ENCODE data around the gene AHCY.
"Not testable (repeated sequence)": the region's sequence is repeated elsewhere in the genome, so short reads cannot be mapped to it uniquely, and the experiment has no call there.

AHCY gene

GRCh38 chr20:34249291-34249690 is 53.9 kb downstream of the AHCY start:
- no peaks in the 10 kb centered on the region for H3K27me3 ChIP-seq (replicated peaks)
- no peak for TF ChIP-seq CTCF (IDR thresholded peaks at IDR 0.05; ENCODE audit: low read depth, low read length, missing control alignments)
- peak; percentile 41 for DNase-seq
- no peak overlapping the region for H3K27ac ChIP-seq
- H3K36me3 ChIP-seq (replicated peaks): no peaks in the 10 kb centered on the region
- in situ Hi-C loops (cut with HindIII; ENCODE audit: low pct_ligation_motif_present, low sequenced_read_pairs): no loop called here
- no peak overlapping the region for H3K4me3 ChIP-seq (ENCODE audit: low read depth, low read length)

GRCh38 chr20:34246126-34246626 is 57.0 kb downstream of the AHCY start:
- TF ChIP-seq CTCF (IDR thresholded peaks at IDR 0.05; ENCODE audit: low read depth, low read length, missing control alignments): no peak
- Histone ChIP-seq H3K4me3 (ENCODE audit: low read depth, low read length) (no peak overlapping the region), H3K36me3 (replicated peaks) (no peaks in the 10 kb centered on the region), H3K27ac (no peak overlapping the region), H3K27me3 (replicated peaks) (no peaks in the 10 kb centered on the region)
- in situ Hi-C loops (cut with HindIII; ENCODE audit: low pct_ligation_motif_present, low sequenced_read_pairs): no loop called here
- no peak for DNase-seq

GRCh38 chr20:34243377-34243776 is 59.8 kb downstream of the AHCY start:
- TF ChIP-seq CTCF (IDR thresholded peaks at IDR 0.05; ENCODE audit: low read depth, low read length, missing control alignments): no peak
- Histone ChIP-seq H3K27me3 (replicated peaks) (peaks cover 4% of the 10 kb centered on the region), H3K4me3 (ENCODE audit: low read depth, low read length) (no peak overlapping the region), H3K36me3 (replicated peaks) (no peaks in the 10 kb centered on the region), H3K27ac (no peak overlapping the region)
- no peak for DNase-seq
- in situ Hi-C loops (cut with HindIII; ENCODE audit: low pct_ligation_motif_present, low sequenced_read_pairs): no loop called here

- H3K4me3 ChIP-seq (ENCODE audit: low read depth, low read length): no peak overlapping the region
- DNase-seq: no peak
- in situ Hi-C loops (cut with HindIII; ENCODE audit: low pct_ligation_motif_present, low sequenced_read_pairs): no loop called here
Observed at GRCh38 chr20:34242879-34243278, 60.3 kb downstream of the AHCY start.

GRCh38 chr20:34242015-34242414 is 61.1 kb downstream of the AHCY start:
- H3K27ac ChIP-seq; H3K27me3 ChIP-seq (replicated peaks); H3K36me3 ChIP-seq (replicated peaks); H3K4me3 ChIP-seq (ENCODE audit: low read depth, low read length); in situ Hi-C loops (cut with HindIII; ENCODE audit: low pct_ligation_motif_present, low sequenced_read_pairs); DNase-seq: not testable (repeated sequence)

More at GRCh38 chr20:34242879-34243278, 60.3 kb downstream of the AHCY start:
- Histone ChIP-seq H3K27me3 (replicated peaks) (peaks cover 4% of the 10 kb centered on the region), H3K27ac (no peak overlapping the region), H3K36me3 (replicated peaks) (no peaks in the 10 kb centered on the region)
- TF ChIP-seq CTCF (IDR thresholded peaks at IDR 0.05; ENCODE audit: low read depth, low read length, missing control alignments): no peak

GRCh38 chr20:34240693-34241615 is 62.2 kb downstream of the AHCY start, which contains the start of gene ASIP:
Gene ASIP, plus strand, starts transcription at chr20:34241423. Its CDS starts 18,952 bp downstream, at chr20:34260375.
- in situ Hi-C loops (cut with HindIII; ENCODE audit: low pct_ligation_motif_present, low sequenced_read_pairs): no loop called here
- H3K4me3 ChIP-seq (ENCODE audit: low read depth, low read length): no peak within 1 kb of the TSS
- no peak within 1 kb of the TSS for H3K27ac ChIP-seq
- TF ChIP-seq CTCF (IDR thresholded peaks at IDR 0.05; ENCODE audit: low read depth, low read length, missing control alignments): no peak
- peaks cover 4% of the 10 kb centered on the region for H3K27me3 ChIP-seq (replicated peaks)
- DNase-seq: no peak
- no peaks in the 10 kb centered on the region for H3K36me3 ChIP-seq (replicated peaks)
